NCI-H748 treated with DMSO at 0.1 percent for 48 hours (cell line): ENCODE measurements around the gene KLHDC8B.

ENCODE experiments used
- DNase-seq: peaks from one replicate; lab custom pipeline; 2025; lab: John Stamatoyannopoulos, UW

KLHDC8B gene

DNA sequence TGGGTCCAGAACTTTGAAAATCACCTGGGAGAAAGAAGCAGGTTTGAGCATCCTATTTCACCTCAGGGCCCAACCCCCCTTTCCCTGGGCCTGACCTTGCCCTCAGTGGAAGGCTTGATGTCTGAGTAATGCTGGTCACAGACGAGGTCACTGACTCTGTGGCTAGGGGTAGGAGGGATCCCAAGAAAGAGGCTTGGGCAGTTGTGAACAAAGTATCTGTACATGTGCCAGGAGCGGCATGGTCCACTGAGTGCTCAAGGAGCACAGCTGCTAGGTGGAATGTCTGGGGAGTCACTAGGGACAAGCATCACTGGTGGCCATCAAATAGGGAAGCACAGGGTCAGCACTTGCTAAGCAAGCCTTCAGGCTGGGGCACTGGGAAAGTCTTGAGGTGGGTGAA lies 12.6 kb upstream of the KLHDC8B start:
- DNase-seq: no peak

DNA sequence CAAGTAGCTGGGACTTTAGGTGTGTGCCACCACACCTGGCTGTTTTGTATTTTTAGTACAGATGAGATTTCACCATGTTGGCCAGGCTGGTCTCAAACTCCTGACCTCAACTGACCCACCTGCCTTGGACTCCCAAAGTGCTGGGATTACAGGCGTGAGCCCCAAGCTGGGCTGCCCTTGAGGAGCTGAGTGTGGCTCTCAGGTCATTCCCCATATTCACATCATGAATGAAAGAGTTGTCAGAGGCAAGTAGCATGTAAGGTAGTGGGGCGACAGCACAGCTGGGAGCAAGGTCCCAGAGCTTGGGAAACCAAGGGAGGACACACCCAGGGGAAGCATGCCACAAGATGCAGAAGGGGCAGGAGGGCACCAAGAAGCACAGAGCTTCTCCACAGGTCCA lies 10.2 kb upstream of the KLHDC8B start:
- DNase-seq: no peak

DNA sequence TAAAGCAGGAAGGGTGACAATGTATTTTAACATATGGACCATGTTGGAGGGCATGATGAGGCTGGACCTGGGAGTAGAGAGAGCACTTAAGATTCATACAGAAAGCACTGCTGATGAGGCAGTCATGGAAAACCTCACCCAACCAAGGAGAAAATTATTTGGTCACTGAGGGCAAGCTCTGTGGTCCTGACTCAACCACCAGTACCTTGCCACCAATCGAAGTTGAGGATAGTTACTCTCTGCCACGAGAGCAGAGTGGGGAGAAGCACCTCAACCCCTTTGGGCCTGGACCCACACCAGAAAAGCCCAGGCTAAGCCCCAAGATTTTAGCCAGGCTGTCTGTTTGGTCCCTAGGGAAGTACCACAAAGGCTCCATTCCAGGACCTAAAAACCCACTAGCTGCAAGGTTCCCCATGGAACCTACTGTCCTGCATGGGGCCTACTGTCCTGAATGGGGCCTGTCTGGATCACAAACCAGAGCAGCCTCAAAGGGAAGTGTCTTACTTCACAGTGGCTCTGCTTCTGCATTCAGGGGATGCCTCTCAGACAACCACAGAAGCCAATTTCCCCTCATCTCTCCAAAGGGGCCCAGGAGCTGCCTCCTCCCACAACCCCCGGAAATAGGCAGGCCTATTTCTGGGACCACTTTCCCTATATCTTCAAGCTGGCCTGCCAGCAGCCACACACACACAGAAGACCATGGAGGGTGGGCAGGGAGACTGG lies 9.4 kb upstream of the KLHDC8B start:
- DNase-seq: no peak

DNA sequence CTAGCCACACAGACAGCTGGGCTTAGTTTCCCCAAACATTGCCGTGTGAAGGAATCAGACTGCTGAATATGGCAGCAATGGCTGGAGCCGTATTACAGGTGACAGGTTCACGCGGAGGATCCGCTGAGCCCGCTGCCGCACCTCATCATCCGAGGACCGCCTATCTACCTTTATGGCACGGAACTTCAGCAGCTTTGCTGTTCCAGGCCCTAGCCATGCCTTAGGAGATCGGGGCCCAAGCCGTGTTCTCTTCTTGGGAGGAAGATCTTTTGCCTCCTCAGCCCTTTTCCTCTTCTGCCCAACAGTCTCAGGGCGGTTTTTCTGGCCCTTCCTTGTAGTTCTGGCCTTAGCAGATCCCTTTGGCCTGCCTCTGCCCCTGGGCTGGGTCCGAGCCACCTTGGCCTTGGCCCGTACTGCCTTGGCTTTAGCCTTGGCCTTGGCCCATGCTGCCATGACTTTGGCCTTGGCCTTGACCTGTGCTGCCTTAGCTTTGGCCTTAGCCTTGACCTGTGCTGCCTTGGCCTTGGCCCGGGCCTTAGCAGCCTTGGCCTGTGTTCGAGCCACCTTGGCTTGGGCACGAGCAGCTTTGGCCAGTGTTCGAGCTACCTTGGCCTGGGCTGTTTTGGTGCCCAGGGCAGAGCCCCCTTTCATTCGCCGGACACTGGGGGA lies 8.5 kb upstream of the KLHDC8B start:
- DNase-seq: no peak

DNA sequence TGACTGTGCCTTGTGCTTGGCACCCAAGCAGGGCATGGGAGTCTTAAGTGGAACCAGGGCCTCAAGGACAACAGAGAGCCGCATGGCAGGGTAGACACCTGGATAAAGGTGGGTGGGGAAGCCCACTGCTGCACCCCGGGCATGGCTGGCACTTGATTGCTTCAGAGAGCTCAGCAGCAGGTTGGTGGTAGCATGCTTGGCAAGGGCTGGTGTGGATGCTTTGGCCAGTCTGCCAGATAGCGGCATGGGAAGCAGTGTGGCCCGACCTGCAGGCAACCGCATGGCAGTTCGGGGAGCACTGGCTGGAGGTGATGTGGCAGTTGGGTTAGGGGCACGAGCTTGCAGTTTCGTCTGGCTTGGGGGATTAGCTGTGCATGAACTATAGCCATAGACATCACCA lies 7.8 kb upstream of the KLHDC8B start:
- no peak for DNase-seq

DNA sequence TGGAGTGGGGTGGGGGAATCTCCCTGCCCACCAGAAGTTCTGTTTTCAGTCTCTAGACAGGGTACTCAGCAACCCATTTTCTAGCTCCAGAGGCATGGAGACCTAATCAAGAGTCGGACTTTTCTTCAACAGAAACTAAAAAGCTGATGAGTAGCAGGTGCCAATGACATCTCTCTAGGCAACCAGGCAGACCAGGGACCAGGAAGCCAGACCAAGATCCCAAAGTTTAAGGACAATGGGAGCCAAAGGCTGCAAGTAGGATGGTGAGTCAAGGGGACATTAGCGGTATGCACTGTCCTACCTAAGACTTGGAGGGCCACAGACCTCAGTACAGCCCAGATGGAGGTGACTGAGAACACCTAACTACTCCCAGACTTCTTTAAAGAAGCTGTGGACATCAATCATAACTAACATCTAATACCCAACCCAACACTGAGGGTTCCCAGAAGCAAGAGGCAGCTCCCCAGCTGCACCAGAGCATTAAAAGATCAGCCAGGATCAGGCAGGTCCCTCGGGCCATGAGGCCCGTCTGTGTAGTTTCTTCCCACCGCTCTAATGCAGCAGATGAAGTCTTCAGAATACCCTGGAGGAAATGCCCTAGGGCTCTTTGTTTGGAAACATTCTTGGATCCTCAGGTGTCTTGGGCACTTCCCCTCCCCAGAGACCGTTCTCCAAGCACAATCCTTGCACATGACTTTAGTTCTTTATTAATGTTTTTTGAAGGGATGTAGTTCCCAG lies 6.2 kb upstream of the KLHDC8B start:
- DNase-seq: no peak

DNA sequence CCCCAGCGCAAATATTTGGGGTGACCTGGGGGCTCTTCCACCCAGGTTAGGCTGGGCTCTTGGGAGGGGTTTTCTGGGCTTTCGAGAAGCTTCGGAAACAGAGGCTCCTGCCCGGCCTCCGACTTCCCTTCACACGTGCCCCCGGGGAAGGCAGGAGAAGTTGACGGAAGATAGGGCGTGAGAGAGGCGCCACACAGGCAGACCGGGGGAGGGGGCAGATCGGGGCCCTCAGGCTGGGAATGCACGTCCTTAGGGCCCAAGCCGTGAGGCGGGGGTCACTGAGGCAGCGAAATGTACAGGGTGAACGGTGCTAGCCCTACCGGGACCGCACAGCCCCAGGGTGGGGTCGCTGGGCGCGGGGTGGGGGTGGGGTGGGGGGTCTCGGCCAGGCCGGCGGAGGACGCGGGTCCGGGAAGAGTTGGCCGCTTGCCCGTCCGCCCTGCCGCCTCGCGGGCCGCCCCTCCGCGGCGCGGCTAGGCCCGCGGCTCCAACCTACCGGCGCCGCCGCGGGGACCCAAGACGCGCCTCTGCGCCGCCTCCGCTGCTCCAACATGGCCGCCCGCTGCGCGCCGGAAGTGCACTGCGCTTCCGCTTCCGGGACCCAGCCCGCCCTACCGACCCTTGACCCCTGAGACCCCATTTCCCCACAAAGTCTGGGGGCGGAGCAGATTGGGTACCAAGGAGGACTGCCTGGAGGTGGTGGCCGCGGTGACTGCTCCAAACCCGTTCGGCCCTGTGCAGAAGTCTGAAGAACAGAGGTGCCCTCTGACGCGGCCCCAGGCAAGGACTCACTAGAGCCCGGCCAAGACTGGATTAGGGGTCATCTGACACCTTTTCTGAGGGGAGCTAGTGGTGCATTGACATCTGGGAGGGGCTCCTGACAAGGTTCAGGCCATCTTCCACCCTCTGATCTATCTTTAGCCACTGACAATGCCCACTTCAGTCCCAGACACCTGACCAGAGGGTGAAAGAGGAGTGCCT lies 5.3 kb upstream of the KLHDC8B start, which contains the start of gene CCDC71:
CCDC71 (minus strand) TSS at position 561 of the 981 bp plus-strand sequence. CDS start 2,123 bp downstream, outside the sequence.
- peak; percentile 14 for DNase-seq

DNA sequence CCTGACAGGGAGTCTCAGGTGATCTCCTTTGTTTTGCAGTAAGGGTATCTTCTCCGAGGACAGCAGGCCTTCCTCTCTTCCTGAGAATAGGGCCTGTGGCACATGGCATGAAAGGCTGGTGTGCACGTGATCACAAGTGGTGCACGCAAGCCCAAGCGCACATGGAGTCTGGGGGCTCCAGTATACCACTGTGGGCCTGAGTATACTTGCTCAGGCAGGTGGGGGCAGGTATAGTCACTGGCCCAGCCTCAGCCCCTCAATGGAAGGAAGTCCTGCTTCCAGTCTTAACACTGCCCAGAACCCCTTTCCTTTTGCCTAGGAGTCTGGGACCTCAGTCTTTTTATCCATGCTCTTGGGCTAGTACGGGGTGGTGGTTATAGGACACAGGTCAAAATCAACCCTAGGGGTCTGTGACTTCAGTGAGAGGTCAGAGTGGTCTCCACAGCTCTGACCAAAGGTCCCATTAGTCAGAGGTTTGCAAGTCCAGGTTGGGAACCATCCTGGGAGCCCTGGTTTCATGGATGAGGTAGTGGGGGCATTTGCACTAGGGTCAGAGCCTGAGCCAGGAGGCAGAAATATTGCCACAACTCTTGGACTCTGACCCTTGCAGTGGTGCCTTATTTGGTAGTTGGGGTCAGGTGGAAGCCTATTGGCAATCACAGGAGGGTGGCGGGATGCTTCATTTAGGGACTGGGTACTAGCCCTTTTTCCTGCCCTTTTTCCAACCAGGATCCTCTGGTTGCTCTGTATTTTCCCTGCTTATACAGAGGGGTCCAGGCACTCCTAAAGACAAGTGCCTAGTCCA lies 4.4 kb upstream of the KLHDC8B start:
- DNase-seq: no peak

DNA sequence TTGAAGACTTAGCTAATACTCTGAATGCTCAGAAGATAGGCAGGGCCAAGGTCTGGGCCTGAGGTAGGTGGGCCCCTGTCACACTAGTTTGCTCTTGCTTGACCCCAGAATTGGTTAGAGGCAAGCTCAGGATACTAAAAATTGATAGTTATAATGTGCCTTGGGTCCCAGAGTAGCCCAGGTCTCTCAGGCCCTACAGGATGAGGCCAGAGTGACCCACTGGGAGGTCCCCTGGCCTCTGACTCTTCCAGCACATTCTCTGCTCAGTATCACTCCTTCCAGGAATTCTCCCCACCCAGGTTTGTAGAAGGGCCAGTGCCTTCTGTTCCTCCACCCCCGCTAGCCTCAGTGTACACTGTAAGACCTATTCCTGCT lies 667 bp upstream of the KLHDC8B start:
- DNase-seq: no peak

DNA sequence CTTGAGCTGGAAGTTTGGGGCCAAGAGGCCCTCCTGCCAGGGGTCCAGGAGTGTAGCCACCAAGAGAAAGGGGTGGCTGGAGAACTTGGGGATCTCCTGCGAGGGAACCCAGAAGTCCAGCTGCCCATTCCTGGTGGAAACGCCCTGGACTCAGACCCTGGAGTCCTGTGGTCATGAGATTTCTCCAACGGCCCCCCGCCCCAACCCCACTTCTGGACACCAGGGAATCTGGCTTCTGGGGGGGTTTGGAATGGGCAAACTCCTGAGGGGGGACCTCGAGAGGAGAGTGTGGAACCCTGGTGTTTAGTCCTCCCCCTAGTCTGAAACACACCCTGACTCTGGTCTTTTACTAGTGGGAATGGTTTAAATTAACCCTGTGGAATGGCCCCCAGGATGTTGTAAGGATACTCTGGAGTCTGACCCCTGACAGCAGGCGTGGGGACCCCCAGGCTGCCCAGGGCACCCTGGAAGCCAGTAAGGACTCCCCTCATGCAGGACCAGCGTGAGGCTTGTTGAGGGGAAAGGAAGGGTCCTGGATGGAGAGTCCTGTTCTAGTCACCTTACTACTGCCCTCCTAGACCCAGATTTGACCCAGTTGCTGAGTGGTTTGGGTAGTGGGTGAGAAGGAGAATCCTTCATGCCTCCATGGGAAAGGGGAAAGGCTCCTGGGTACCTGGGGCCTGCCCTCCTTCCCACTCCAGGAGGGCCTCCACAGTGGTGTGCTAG lies 540 bp downstream of the KLHDC8B start:
- DNase-seq: no peak

DNA sequence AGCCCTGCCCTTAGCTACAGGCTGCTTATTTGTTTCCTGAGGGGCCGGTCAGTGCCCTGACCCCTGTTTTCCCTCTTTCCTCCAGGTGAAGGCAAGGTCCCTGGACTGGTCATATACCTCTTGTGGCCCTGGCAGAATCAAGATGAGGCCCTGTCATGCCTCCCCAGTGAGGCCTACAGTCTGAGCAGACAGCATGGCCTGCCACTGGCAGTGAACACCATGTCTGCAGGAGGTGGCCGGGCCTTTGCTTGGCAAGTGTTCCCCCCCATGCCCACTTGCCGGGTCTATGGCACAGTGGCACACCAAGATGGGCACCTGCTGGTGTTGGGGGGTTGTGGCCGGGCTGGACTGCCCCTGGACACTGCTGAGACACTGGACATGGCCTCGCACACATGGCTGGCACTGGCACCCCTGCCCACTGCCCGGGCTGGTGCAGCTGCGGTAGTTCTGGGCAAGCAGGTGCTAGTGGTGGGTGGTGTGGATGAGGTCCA lies 1.2 kb downstream of the KLHDC8B start:
- no peak for DNase-seq

DNA sequence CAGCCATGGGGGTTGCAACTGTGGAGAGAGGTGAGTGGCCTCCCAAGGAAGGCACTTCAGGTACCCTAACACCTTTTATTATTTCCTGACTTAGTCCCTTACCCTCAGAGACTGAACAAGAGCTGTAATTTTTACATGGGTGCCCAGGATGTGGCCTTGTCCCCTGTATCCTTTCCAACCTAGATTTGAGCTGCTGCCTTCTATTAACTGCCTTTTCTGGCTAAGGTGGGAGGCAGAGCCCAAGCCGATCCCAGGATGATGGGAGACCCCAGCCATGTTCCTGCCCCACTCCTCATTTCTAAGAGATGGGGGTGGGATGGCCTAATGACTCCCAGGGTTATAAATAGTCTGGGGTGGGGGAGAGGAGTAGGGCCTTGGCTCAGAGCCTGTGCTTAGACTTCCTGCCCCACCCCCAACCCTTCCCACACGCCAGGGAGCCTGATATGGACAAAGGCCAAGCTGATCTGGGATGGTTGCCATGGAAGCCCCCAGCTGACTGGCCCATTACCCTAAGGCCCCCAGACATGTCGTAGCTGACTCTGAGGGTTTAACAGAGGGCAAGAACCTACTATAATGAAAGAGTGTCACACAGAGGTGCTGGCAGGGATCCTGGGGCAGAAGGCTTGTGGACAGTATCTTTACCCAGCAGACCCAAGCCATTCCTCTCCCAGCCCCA lies 1.9 kb downstream of the KLHDC8B start:
- peak; percentile 42 for DNase-seq

DNA sequence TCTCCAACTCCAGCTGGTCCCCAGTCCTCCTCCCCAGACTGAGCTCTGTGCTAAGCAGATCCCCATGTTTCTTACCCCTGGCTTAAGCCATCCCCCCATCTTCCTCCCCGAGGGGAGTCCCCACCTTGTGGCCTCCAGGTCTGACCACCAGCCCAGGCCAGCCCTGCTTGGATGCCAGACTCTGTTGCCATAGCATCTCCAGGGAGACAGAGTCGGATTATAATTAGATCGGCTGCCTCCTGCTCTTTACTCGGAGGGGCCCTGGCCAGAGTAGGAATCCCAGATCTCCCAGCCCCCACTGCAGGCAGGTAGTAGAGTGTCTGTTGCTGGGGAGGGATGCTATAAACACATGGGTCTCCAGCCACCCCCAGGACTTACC lies 2.4 kb downstream of the KLHDC8B start:
- DNase-seq: peak; percentile 6

DNA sequence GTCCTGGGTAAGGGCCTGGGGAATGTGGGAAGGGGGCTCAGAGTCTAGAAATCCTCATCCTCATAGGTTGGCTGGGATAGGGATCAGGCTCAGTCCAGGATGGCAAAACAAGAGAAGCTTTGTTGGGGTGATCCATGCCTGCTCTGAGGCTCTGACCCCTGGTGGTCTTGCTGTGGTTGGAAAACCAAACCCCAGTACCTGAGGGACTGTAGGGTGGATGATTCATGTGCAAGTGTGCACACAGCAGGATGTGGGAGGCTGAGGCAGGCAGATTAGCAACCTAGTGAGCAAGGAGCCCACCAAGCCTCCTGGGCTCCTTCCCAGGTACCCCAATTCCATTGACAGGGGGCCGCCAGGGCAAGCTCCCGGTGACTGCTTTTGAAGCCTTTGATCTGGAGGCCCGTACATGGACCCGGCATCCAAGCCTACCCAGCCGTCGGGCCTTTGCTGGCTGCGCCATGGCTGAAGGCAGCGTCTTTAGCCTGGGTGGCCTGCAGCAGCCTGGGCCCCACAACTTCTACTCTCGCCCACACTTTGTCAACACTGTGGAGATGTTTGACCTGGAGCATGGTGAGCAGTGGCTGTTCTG lies 3.1 kb downstream of the KLHDC8B start:
- DNase-seq: no peak

DNA sequence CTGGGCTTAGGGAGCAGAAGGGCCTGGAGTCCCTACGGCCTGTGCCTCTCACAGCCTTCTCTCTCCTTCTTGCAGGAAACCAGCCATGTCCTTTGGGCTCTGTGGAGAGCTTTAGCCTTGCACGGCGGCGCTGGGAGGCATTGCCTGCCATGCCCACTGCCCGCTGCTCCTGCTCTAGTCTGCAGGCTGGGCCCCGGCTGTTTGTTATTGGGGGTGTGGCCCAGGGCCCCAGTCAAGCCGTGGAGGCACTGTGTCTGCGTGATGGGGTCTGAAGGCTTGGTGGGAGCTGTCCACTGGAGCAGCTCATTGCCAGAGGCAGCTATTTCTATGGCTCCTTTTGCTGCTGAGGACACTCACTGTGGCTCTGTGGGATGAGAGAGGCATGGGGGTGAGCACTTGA lies 4.1 kb downstream of the KLHDC8B start:
- DNase-seq: no peak

DNA sequence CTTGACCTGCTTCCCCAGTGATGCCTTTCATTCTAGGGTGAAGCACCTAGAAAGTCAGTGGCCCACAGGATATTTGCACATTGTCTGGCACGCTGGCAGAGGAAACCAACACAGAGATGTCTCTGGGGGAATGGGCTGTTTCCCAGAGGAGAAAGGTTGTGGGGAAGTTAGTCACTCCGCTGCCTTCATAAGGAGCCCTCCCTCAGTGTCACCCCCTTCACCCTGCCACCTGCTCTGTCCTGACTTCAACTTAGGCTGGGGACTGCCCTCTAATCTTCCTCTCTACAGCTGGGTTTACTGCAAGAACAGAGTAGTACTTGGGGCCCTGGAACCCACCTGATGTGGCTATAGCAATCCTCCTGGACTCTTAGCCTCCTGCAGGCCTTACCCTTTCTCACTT lies 5.7 kb downstream of the KLHDC8B start:
- no peak for DNase-seq

DNA sequence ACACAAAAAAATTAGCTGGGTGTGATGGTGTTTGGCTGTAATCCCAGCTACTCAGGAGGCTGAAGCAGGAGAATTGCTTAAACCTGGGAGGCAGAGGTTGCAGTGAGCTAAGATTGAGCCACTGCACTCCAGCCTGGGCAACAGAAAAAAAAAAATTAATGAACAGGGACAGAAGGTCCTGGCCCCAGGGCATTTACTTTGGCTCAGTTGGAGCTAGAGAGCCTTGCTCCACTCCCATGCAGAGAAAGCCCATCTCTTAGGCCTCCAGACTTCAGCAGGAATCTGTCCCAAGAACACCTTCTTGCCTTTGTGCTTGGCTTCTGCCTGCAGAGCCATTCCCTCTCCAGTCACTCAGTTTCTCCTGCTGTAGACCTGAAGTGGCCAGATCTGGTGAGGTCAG lies 8.7 kb downstream of the KLHDC8B start:
- no peak for DNase-seq

DNA sequence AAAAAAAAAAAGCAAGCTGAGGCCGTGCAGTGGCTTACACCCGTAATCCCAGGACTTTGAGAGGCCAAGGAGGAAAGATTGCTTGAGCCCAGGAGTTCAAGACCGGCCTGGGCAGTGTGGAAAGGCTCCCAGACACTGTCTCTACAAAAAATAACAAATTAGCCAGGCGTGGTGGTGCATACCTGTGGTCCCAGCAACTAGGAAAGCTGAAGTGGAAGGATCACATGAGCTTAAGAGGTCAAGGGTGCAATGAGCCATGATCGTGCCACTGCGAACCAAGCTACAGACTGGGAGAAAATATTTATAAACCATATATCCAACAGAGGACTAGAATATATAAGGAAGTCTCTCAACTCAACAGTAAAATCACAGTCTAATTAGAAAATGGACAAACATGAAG lies 10.0 kb downstream of the KLHDC8B start:
- no peak for DNase-seq

DNA sequence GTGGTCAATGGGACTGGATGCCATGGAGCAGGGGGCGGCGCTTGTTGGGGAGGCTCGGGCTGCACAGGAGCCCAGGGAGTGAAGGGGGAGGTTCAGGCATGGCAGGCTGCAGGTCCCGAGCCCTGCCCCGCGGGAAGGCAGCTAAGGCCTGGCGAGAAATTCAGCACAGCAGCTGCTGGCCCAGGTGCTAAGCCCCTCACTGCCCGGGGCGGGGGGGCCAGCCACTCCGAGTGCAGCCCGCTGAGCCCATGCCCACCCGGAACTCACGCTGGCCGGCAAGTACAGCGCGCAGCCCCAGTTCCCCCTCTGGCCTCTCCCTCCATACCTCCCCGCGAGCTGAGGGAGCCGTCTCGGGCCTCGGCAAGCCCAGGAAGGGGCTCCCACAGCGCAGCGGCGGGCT lies 11.3 kb downstream of the KLHDC8B start:
- no peak for DNase-seq
